Liver (tissue), 9 donors: Measurements from ENCODE around the gene SNRPN. TPM values are rescaled to one million over a fixed set of nuclear protein-coding genes. Genes with fewer than 3 reads are reported as not detected.

Source experiments
- DNase-seq: peaks from one replicate; pipeline ENCODE4 v3.0.0-alpha.2; 2017; ENCODE audit warnings: low spot score
- H3K27ac ChIP-seq, 2 donors: one replicate each; pipeline ENCODE4 v1.7.0; 2013; ENCODE audit warnings: inconsistent platforms in 2 of 2, low read length in 2 of 2, control low read depth in 1 of 2, low read depth in 1 of 2, mild to moderate bottlenecking in 1 of 2
- H3K27me3 ChIP-seq, 4 donors: one replicate each; pipeline versions ENCODE4 v1.6.1 to v1.7.0; 2013; ENCODE audit warnings: low read length in 3 of 4, inconsistent platforms in 1 of 4, mild to moderate bottlenecking in 1 of 4, moderate library complexity in 1 of 4; ENCODE audit not compliant: control insufficient read depth in 4 of 4, insufficient read depth in 4 of 4
- H3K36me3 ChIP-seq, 4 donors: one replicate each; pipeline versions ENCODE4 v1.6.1 to v1.7.0; 2013; ENCODE audit warnings: low read length in 3 of 4, mild to moderate bottlenecking in 3 of 4, low read depth in 1 of 4, moderate library complexity in 1 of 4; ENCODE audit not compliant: control insufficient read depth in 4 of 4, insufficient read depth in 3 of 4
- H3K4me1 ChIP-seq, 4 donors: one replicate each; pipeline versions ENCODE4 v1.6.1 to v1.7.0; 2013; ENCODE audit warnings: low read length in 3 of 4, mild to moderate bottlenecking in 3 of 4, moderate library complexity in 1 of 4; ENCODE audit not compliant: control insufficient read depth in 4 of 4, insufficient read depth in 4 of 4
- H3K4me3 ChIP-seq, 3 donors: one replicate each; pipeline versions ENCODE4 v1.6.1 to v1.7.0; 2013; ENCODE audit warnings: low read length in 3 of 3, control low read depth in 1 of 3, low read depth in 1 of 3, mild to moderate bottlenecking in 1 of 3
- H3K9ac ChIP-seq, 2 donors: one replicate each; pipeline ENCODE4 v1.7.0; 2013; ENCODE audit warnings: low read length in 2 of 2, mild to moderate bottlenecking in 2 of 2, moderate library complexity in 2 of 2, control low read depth in 1 of 2, low read depth in 1 of 2
- H3K9me3 ChIP-seq, 4 donors: one replicate each; pipeline versions ENCODE4 v1.6.1 to v1.7.0; 2013; ENCODE audit warnings: low read length in 3 of 4; ENCODE audit not compliant: control insufficient read depth in 4 of 4
- EGR1 ChIP-seq, 2 donors: IDR thresholded peaks; 2 replicates each; pipeline ENCODE4 v1.6.1; 2016 to 2018; ENCODE audit warnings: antibody characterized with exemption in 2 of 2, low read depth in 2 of 2
- FOXA1 ChIP-seq: IDR thresholded peaks from 2 replicates; pipeline ENCODE4 v1.6.1; 2016; ENCODE audit warnings: antibody characterized with exemption
- FOXA2 ChIP-seq: IDR thresholded peaks from 2 replicates; pipeline ENCODE4 v1.6.1; 2016; ENCODE audit warnings: antibody characterized with exemption
- GABPA ChIP-seq, 2 donors: IDR thresholded peaks in 1 of 2; conservative IDR thresholded peaks in 1 of 2; 2 replicates each; pipeline ENCODE4 v1.6.1; 2016; ENCODE audit warnings: antibody characterized with exemption in 2 of 2, mild to moderate bottlenecking in 1 of 2, moderate library complexity in 1 of 2
- HNF4G ChIP-seq: IDR thresholded peaks from 2 replicates; pipeline ENCODE4 v1.6.1; 2016; ENCODE audit warnings: antibody characterized with exemption
- JUND ChIP-seq, 2 donors: IDR thresholded peaks; 2 replicates each; pipeline ENCODE4 v1.6.1; 2016; ENCODE audit warnings: antibody characterized with exemption in 2 of 2
- NR2F2 ChIP-seq: IDR thresholded peaks from 2 replicates; pipeline ENCODE4 v1.6.1; 2016; ENCODE audit warnings: antibody characterized with exemption
- RXRA ChIP-seq, 2 donors: IDR thresholded peaks; 2 replicates each; pipeline ENCODE4 v1.6.1; 2017 to 2018; ENCODE audit warnings: antibody characterized with exemption in 2 of 2, mild to moderate bottlenecking in 1 of 2
- SP1 ChIP-seq: IDR thresholded peaks from 2 replicates; pipeline ENCODE4 v1.6.1; 2018; ENCODE audit warnings: antibody characterized with exemption, mild to moderate bottlenecking
- TAF1 ChIP-seq: conservative IDR thresholded peaks from 2 replicates; pipeline ENCODE4 v1.6.1; 2016; ENCODE audit warnings: antibody characterized with exemption, mild to moderate bottlenecking
- WGBS: extraction: QIAGEN DNeasy Blood & Tissue Kit; methylation state at CpG from one replicate; pipeline ENCODE4 v1.1.7; 2013; 5-methylcytosine and 5-hydroxymethylcytosine counted together
- polyA plus RNA-seq, 2 donors: library from polyadenylated mRNA; stranded (reverse) in 1 of 2; unstranded in 1 of 2; fragments of 200-250 nt in 1 of 2; fragments of >200 nt in 1 of 2; fragmentation: Nextera tagmentation in 1 of 2; extraction: Ambion mirVana in 1 of 2; gene quantifications; one replicate each; pipeline versions ENCODE4 v1.2.1 to v1.2.3, GENCODE V29; 2013 to 2015
- total RNA-seq, 2 donors: library from RNA; depleted of rRNA; stranded (reverse); fragments of >200 nt; gene quantifications; one replicate each; pipeline ENCODE4 v1.2.3, GENCODE V29; 2014
- TF ChIP-seq, protein P1 (sequence below): IDR thresholded peaks from 2 replicates; pipeline ENCODE4 v1.6.1; 2016; ENCODE audit warnings: antibody characterized with exemption
- TF ChIP-seq, protein P2 (sequence below): fragments of 150-350 bp; IDR thresholded peaks from 2 replicates; pipeline ENCODE4 v1.5.1; 2017; ENCODE audit warnings: improper control_type of control experiment, low read depth, low read length; ENCODE audit not compliant: missing input control
- TF ChIP-seq, protein P3 (sequence below): IDR thresholded peaks from 2 replicates; pipeline ENCODE4 v1.6.1; 2016; ENCODE audit warnings: antibody characterized with exemption
- donor health status: healthy.
- donor health status: healthy.
- donor health status: healthy.
- donor health status: healthy.
- donor health status: healthy.

Gene SNRPN
- total and polyA plus RNA-seq, 4 donors: 29.9 to 90.7 (median 44.4) TPM

DNA sequence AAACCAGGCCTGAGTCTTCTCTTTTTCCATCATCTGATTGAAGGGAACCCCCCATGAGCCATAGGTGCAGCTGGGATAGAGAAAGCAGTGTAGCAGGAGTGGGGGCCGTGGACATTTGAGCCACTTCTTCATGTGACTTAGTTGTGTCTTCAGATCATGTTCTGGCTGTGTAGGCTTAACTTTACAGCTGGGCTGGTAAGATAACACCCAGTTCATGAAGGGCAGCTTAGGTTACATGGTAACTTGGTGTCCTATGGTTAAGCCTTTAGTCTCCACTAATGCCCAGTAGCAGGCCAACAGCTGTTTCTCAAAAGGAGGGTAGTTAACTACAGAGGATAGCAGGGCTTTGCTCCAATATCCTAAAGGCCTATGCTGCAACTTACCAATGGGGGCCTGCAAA is 11.4 kb upstream of the SNRPN start (continued):
- no peak for TF ChIP-seq SP1

DNA sequence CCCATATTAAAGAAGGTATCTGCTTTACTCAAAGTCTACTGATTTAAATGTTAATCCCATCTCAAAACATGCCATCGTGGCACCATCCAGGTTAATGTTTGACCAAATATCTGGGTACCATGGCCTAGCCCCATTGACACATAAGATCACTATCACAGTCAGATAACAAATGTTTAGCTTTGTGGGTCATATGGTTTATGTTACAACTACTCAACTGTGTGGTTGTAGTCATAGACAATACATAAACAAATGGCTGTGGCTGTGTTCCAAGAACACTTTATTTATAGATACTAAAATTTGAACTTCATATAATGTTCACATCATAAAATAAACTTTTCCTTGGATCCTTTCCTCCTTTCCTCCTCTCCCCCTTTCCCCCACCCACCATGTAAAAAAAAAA is 9.8 kb upstream of the SNRPN start:
- DNase-seq: no peak
- no peaks in the 10 kb centered on the region for H3K27me3 ChIP-seq
- H3K9me3 ChIP-seq: peaks cover 0 to 3% (median 0%) of the 10 kb centered on the region in 4 donors
- H3K4me3 ChIP-seq: no peak overlapping the region
- no peak overlapping the region for H3K27ac ChIP-seq
- no peak overlapping the region for H3K9ac ChIP-seq
- H3K36me3 ChIP-seq: no peaks in the 10 kb centered on the region
- no peaks in the 10 kb centered on the region for H3K4me1 ChIP-seq
- TF ChIP-seq RXRA (IDR thresholded peaks at IDR 0.05) (no peak), SP1 (no peak), GABPA (IDR thresholded peaks at IDR 0.05 in 1 of 2, conservative IDR thresholded peaks at IDR 0.05 in 1 of 2) (no peak), EGR1 (IDR thresholded peaks at IDR 0.05; ENCODE audit: low read depth in 2 of 2) (no peak)
- WGBS: 20% methylated on average over 1 of the region's 1 CpG

DNA sequence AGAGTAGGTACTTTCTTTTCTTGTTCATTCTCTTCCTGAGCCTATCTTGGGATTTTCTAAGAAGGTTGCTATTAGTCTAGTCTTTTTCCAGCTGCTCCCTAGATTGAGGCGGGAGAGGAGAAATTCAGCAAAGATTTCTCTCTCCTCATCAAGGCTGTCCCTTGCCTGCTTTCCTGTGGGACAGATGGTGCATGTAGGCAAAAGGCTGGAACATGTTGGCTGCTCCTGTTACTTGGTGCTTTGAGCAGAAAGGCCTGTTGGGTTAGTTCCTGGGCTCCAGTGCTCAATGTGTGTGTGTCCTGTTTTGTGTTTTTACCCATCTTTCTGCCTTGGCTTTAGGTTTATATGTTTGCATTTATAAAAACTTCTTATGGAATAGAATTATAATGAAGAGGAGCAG is 9.1 kb upstream of the SNRPN start:
- peaks cover 0 to 3% (median 0%) of the 10 kb centered on the region in 4 donors for H3K9me3 ChIP-seq
- H3K4me3 ChIP-seq: no peak overlapping the region
- H3K27me3 ChIP-seq: no peaks in the 10 kb centered on the region
- TF ChIP-seq FOXA2 (no peak), GABPA (IDR thresholded peaks at IDR 0.05 in 1 of 2, conservative IDR thresholded peaks at IDR 0.05 in 1 of 2) (no peak), HNF4G (no peak), JUND (IDR thresholded peaks at IDR 0.05) (no peak)
- TF ChIP-seq, protein P1, sequence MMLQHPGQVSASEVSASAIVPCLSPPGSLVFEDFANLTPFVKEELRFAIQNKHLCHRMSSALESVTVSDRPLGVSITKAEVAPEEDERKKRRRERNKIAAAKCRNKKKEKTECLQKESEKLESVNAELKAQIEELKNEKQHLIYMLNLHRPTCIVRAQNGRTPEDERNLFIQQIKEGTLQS: no peak
- TF ChIP-seq, protein P2, sequence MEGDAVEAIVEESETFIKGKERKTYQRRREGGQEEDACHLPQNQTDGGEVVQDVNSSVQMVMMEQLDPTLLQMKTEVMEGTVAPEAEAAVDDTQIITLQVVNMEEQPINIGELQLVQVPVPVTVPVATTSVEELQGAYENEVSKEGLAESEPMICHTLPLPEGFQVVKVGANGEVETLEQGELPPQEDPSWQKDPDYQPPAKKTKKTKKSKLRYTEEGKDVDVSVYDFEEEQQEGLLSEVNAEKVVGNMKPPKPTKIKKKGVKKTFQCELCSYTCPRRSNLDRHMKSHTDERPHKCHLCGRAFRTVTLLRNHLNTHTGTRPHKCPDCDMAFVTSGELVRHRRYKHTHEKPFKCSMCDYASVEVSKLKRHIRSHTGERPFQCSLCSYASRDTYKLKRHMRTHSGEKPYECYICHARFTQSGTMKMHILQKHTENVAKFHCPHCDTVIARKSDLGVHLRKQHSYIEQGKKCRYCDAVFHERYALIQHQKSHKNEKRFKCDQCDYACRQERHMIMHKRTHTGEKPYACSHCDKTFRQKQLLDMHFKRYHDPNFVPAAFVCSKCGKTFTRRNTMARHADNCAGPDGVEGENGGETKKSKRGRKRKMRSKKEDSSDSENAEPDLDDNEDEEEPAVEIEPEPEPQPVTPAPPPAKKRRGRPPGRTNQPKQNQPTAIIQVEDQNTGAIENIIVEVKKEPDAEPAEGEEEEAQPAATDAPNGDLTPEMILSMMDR: no peak
- no peaks in the 10 kb centered on the region for H3K4me1 ChIP-seq
- no peak for DNase-seq
- 83% methylated on average over 1 of the region's 1 CpG for WGBS
- no peak overlapping the region for H3K9ac ChIP-seq
- H3K27ac ChIP-seq: no peak overlapping the region
- no peaks in the 10 kb centered on the region for H3K36me3 ChIP-seq

DNA sequence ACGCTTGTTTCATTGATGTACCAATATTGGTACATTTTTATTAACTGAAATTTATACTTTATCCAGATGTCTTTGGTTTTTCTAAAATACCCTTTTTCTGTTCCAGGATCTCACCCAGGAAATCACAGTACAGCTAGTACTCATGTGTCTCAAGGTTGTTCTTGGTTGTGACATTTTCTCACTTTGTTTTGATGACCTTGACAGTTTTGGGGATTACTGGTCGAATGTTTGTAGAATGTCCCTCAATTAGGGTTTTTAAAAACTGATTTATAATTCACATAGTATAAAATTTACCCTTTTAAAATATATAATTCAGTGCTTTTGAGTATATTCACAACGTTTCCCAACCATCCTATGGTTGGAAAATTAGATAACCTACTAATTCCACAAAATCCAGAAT is 6.3 kb upstream of the SNRPN start:
- Histone ChIP-seq H3K4me3 (no peak overlapping the region), H3K36me3 (no peaks in the 10 kb centered on the region), H3K27ac (no peak overlapping the region), H3K4me1 (no peaks in the 10 kb centered on the region), H3K9me3 (no peaks in the 10 kb centered on the region), H3K27me3 (no peaks in the 10 kb centered on the region), H3K9ac (no peak overlapping the region)
- 65% methylated on average over 3 of the region's 3 CpGs for WGBS
- DNase-seq: no peak
- TF ChIP-seq FOXA1 (no peak), TAF1 (no peak), NR2F2 (no peak)
- TF ChIP-seq, protein P3, sequence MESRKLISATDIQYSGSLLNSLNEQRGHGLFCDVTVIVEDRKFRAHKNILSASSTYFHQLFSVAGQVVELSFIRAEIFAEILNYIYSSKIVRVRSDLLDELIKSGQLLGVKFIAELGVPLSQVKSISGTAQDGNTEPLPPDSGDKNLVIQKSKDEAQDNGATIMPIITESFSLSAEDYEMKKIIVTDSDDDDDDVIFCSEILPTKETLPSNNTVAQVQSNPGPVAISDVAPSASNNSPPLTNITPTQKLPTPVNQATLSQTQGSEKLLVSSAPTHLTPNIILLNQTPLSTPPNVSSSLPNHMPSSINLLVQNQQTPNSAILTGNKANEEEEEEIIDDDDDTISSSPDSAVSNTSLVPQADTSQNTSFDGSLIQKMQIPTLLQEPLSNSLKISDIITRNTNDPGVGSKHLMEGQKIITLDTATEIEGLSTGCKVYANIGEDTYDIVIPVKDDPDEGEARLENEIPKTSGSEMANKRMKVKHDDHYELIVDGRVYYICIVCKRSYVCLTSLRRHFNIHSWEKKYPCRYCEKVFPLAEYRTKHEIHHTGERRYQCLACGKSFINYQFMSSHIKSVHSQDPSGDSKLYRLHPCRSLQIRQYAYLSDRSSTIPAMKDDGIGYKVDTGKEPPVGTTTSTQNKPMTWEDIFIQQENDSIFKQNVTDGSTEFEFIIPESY: no peak
